Renal pelvis (tissue), 12 donors: ENCODE data around the gene MARVELD1. TPM values are rescaled to one million over a fixed set of nuclear protein-coding genes. Genes with fewer than 3 reads are reported as not detected.
"Not testable (repeated sequence)": the region's sequence is repeated elsewhere in the genome, so short reads cannot be mapped to it uniquely, and the experiment has no call there.

ENCODE experiments used
- DNase-seq: peaks from one replicate; pipeline ENCODE4 v3.0.0-alpha.2; 2013
- long read RNA-seq, 16 experiments: transcript quantifications; one replicate each; lab custom pipeline, GENCODE V29; 2026
- polyA plus RNA-seq, 3 donors: library from polyadenylated mRNA; unstranded; fragments of 120-200 nt; gene quantifications; one replicate each; pipeline ENCODE4 v1.2.1, GENCODE V29; 2013; ENCODE audit not compliant: insufficient read length in 3 of 3

The MARVELD1 gene
- polyA plus RNA-seq, result 10 to 100 TPM; 36.4 to 46.8 (median 43.9) TPM
- long read RNA-seq, donor 1, transcript MARVELD1-201 (2 exons, 3,221 nt), result major isoform, 13 of 13 reads
- long read RNA-seq, donor 1, partial matches to known transcripts, result 0 of 13 reads
- long read RNA-seq, donor 1, other reads (novel, unspliced or antisense), result 0 of 13 reads
- long read RNA-seq, donor 2, transcript MARVELD1-201 (2 exons, 3,221 nt), result major isoform, 22 of 22 reads
- long read RNA-seq, donor 2, partial matches to known transcripts, result 0 of 22 reads
- long read RNA-seq, donor 2, other reads (novel, unspliced or antisense), result 0 of 22 reads
- long read RNA-seq, donor 3, transcript MARVELD1-201 (2 exons, 3,221 nt), result major isoform, 16 of 16 reads
- long read RNA-seq, donor 3, partial matches to known transcripts, result 0 of 16 reads
- long read RNA-seq, donor 3, other reads (novel, unspliced or antisense), result 0 of 16 reads
- long read RNA-seq, donor 4, transcript MARVELD1-201 (2 exons, 3,221 nt), result major isoform, 21 of 31 reads
- long read RNA-seq, donor 4, partial matches to known transcripts, result 10 of 31 reads
- long read RNA-seq, donor 4, other reads (novel, unspliced or antisense), result 0 of 31 reads
- long read RNA-seq, donor 5, transcript MARVELD1-201 (2 exons, 3,221 nt), result major isoform, 7 of 7 reads
- long read RNA-seq, donor 5, partial matches to known transcripts, result 0 of 7 reads
- long read RNA-seq, donor 5, other reads (novel, unspliced or antisense), result 0 of 7 reads
- long read RNA-seq, donor 6, transcript MARVELD1-201 (2 exons, 3,221 nt), result major isoform, 15 of 15 reads
- long read RNA-seq, donor 6, partial matches to known transcripts, result 0 of 15 reads
- long read RNA-seq, donor 6, other reads (novel, unspliced or antisense), result 0 of 15 reads
- long read RNA-seq, donor 7, transcript MARVELD1-201 (2 exons, 3,221 nt), result major isoform, 19 of 19 reads
- long read RNA-seq, donor 7, partial matches to known transcripts, result 0 of 19 reads
- long read RNA-seq, donor 7, other reads (novel, unspliced or antisense), result 0 of 19 reads
- long read RNA-seq, donor 8, transcript MARVELD1-201 (2 exons, 3,221 nt), result major isoform, 26 of 27 reads
- long read RNA-seq, donor 8, partial matches to known transcripts, result 0 of 27 reads
- long read RNA-seq, donor 8, other reads (novel, unspliced or antisense), result 0 of 27 reads
- long read RNA-seq, donor 9, transcript MARVELD1-201 (2 exons, 3,221 nt), result major isoform, 23 of 23 reads
- long read RNA-seq, donor 9, partial matches to known transcripts, result 0 of 23 reads
- long read RNA-seq, donor 9, other reads (novel, unspliced or antisense), result 0 of 23 reads
- long read RNA-seq, donor 10, transcript MARVELD1-201 (2 exons, 3,221 nt), result major isoform, 8 of 30 reads
- long read RNA-seq, donor 10, partial matches to known transcripts, result 22 of 30 reads
- long read RNA-seq, donor 10, other reads (novel, unspliced or antisense), result 0 of 30 reads
- long read RNA-seq, donor 11, transcript MARVELD1-201 (2 exons, 3,221 nt), result major isoform, 14 of 23 reads
- long read RNA-seq, donor 11, partial matches to known transcripts, result 9 of 23 reads
- long read RNA-seq, donor 11, other reads (novel, unspliced or antisense), result 0 of 23 reads
- long read RNA-seq, donor 12, transcript MARVELD1-201 (2 exons, 3,221 nt), result major isoform, 26 of 26 reads
- long read RNA-seq, donor 12, partial matches to known transcripts, result 0 of 26 reads
- long read RNA-seq, donor 12, other reads (novel, unspliced or antisense), result 0 of 26 reads
- long read RNA-seq, donor 13, partial matches to known transcripts, result 0 of 3 reads
- long read RNA-seq, donor 13, other reads (novel, unspliced or antisense), result 0 of 3 reads
- long read RNA-seq, donor 14, result 0 reads
- long read RNA-seq, donor 15, transcript MARVELD1-201 (2 exons, 3,221 nt), result major isoform, 20 of 20 reads
- long read RNA-seq, donor 15, partial matches to known transcripts, result 0 of 20 reads
- long read RNA-seq, donor 15, other reads (novel, unspliced or antisense), result 0 of 20 reads
- long read RNA-seq, donor 16, transcript MARVELD1-201 (2 exons, 3,221 nt), result major isoform, 16 of 16 reads
- long read RNA-seq, donor 16, partial matches to known transcripts, result 0 of 16 reads
- long read RNA-seq, donor 16, other reads (novel, unspliced or antisense), result 0 of 16 reads

DNA sequence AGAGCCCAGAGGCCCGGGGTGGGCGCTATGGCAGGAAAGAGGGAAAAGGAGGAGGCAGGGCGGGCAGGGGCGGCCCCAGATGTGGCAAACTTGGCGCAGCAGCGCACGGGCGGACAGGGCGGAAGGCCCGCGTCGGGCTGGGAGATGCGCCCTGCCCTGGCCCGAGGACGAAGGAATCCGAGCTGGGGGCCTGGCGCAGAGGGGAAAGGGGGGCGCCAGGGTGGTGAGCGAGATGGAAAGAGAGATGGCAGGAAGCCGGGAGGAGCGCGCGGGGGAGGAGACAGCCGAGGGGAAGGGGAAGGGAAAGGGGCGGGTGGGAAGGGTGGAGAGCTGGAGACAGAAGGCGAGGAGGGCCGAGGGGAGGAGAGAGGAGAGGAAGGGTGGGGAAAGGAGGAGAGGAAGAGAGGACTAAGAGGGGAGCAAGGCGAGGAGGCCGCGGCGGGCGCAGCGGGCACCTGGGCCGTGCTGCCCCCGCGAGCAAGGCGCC lies at the start of gene MARVELD1:
MARVELD1 (plus strand) TSS at position 392 of the 487 bp plus-strand sequence. CDS start 147 bp downstream, outside the sequence.
- peak; percentile 87 for DNase-seq

DNA sequence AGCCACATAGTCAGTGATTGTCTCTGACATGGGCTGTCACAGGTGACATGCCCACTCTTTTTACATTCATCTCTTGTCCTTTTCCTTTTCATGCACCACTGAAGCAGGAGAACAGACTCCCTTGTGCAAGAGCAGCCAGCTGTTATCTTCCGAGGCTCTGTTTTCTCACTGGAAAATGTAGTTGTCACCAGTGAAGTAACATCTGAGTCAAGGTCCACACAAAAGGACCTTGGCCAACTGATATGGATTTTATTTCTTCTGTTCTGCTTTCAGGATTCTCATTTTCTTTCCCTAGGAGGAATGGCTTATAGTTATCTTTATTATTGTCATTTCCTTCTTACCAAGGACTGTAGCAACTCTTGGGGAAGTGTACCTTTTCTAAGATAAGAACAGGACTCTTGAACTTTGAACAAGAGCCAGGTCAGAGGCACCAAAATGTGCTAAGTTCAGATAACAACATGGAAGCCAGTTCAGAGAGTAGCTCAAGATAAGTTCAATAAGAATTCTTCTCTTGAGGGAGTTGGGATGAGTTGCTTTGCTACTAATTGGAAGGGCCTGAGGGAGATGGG lies 49.2 kb upstream of the MARVELD1 start:
- no peak for DNase-seq

DNA sequence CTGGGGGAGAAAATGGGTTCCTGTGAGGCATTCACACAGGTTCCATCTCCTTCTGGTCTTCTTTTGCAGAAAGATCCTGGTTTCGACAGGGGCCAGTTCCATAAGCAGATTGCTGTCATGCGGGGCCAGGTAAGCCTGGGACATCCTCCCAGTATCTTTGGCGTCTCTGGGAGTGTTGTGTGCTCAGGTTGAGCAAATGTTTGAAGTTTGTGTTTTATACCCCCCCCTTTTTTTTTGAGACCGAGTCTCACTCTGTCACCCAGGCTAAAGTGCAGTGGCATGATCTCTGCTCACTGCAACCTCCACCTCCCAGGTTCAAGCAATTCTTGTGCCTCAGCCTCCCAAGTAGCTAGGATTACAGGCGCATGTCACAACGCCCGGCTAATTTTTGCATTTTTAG lies 46.5 kb upstream of the MARVELD1 start:
- no peak for DNase-seq

DNA sequence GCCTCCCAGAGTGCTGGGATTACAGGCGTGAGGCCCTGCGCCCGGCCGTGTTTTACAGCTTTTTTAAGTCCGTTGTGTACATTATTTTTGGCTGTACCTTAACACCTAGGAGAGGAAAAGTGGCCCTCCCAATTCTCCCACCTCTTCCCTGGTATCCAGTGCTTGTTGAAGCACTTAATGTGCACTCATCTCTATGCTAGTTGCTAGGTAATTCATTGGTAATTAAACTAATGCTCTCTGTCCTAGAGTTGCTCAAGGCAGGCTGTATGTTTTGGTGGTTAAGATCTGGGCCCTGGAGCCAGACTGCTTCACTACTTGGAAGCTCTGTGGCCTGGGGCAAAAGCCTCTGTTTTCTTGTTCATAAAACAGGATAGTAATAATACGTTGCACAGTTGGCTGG lies 46.1 kb upstream of the MARVELD1 start:
- no peak for DNase-seq

DNA sequence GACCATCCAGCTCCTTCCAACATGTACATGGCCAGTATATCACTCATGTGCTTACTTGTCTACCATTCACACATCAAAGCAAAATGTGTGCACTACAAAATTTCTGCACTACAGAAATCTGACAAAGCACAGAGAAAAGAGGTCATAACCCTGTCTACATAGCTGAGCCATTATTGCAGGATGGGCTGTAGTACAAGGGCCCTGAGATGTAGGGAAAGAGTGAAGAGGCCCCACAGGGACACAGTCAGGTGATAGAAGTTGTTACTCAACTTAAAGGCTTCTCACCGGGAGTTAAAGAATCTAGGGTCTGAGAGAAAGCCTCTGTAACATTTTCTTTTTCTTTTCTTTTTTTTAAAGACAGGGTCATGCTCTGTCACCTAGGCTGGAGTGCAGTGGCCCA lies 44.0 kb upstream of the MARVELD1 start:
- no peak for DNase-seq

DNA sequence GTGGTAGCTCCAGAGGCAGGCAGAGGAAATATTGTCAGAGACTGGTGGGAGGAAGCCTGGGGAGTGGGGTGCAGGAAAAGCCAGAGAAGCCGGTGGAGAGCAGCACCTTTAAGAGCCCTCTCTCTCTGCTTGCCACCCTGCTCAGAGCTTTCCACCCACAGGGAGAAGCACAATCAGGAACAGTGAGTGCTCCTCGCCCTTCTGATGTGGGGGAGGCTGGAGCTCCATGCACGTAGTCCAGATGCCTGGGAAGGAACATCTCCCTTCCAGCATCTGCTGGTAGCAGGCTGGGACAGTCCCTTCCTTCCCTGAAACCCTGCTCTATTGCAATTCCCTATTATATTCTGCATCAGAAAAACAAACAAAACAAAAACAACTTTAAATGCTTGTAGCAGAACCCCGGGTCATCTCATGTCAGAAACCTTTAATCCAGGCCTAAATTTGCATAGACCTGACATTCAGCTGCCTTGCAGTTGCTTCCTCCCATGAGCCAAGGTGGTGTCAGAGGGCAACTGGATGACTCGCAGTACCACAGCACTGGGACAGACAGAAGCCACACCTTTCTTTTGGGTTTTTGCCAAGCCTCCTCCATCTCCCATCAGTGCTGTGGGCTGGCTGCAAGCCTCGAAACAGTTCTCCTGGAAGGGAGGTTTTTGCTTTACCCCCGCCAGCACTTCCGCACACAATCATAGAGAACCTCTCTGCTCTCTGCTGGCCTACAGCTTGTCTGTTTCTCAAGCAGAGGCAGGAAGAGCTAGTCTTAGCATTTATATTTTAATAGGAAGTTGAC lies 39.6 kb upstream of the MARVELD1 start:
- no peak for DNase-seq

DNA sequence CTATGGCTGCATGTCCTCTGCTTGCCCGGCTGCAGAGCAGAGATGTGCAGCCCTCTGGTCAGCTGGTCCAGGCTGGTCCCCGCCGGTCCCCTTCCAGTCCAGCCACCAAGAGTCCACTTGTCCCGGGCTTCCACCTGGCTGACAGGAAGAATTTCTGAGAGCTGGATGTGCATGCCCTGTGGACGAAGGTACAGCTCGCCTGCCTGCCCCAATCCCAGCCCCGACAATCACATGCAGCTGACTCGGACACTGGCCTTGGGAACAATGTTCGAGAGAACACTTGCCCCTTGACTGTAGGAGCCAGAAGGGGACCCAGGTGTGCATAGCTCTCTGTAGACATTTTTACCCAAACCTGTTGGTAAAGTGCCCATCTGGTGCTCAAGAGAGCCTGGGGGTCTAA lies 38.3 kb upstream of the MARVELD1 start:
- DNase-seq, result no peak

DNA sequence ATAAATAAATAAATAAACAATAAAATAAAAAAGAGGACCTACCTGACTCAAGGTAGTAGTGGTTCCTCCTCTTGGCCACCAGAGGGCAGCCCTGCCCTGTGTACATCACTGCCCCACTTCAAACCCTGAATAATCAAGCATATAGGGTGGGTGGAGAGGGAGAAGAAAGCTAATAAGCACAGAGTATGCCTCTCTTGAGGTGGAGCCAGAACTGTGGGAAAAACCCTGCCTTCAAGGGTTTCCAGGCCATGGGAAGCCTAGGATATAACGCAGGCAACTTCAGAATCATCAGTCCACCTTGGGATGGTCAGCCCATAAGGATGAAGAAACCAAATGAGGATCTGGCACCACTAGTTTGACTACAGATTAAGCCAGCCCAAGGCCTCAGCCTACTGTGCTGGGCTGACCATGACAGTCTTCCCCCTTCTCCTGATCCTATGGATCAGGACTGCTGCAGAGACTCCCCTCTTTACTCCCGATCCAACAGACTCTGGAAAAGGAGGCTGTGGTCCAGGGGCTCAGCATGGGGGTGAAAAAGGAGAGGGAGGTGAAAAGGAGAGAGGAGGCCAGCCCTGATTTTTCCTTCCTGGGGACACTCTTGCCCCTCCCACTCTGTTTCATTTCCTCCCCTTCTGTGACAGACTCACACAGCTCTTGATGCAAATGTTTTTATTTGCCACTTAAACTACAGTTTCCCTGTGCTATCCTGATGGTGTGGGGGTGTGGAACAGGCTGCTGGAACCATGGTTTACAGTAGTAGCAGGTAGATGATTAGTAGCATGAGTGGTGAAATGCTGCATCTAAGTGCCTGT lies 36.6 kb upstream of the MARVELD1 start:
- DNase-seq, result no peak

DNA sequence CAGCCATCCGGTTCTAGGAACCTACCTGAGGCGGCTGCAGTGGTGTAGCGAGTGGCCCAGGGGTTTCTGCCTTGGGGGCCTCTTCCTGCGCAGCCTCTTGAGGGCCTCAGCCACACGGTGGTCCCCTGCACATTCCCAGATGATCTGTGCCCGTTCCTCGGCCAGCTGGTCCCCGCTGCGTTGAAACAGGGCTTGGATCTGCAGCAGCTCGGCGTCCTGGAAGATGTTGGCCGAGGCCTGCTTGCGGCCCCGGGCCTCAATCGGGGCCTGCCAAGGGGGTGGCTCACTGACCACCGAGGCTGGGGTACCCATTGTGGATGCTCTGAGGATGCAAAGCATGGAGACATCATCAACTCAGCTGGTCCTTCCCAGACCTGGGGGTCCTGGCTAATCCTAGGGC lies 33.9 kb upstream of the MARVELD1 start:
- DNase-seq, result no peak

DNA sequence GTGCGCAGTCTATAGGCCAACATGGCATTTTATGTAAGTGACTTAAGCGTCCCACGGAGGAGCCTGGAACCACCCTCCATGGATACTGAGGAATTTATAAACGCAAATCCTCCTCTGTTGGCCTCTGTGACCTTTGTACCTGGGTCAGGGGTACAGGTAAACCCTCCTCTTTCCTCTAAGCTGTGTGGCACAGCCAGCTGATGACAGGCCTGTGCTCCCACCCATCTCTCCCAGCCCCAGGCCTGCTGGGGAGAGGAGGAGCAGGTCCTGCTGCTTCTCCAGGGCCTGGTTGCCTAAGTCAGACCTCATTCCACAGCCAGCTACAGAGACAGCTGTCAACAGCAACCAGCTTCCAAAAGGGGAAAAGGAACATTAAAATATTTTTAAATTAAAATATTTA lies 31.5 kb upstream of the MARVELD1 start:
- no peak for DNase-seq

DNA sequence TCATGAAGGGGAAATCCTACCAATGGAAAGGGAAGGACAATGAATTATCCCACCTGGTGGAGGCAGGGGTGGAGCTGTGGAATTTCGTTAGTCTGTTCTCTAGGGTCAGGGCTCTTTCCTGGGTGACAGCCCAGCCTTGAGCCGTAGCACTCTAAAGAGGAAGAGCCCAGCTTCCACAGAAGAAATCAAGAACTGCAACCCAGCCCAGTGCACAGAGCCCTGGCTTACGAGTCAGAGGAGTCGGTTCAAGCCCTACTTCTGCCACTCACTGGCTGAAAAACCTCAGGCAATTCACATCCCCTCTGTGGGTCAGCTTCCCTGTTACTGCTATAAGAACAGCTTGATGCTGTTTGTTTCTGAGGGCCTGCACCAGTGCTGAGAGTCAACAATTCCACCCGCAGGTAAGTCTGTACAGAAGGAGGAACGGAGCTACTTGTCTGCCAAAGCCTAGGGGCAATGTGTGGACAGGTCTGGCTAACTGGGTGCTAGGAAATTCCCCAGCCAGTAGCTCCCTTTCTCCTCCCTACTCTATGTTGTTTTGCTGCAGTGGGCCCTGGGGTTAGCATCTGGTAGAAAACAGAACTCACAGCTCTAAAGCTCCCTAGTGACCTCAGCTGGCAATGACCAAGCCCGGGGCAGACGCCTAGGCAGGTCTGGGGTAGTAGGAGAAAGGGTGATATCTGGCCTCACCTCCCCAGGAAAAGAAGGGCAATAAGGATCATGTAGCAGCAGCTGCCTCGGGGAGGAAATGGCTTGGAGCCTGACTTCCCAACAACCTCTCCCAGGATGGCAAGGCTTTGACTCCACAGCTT lies 29.8 kb upstream of the MARVELD1 start:
- no peak for DNase-seq

DNA sequence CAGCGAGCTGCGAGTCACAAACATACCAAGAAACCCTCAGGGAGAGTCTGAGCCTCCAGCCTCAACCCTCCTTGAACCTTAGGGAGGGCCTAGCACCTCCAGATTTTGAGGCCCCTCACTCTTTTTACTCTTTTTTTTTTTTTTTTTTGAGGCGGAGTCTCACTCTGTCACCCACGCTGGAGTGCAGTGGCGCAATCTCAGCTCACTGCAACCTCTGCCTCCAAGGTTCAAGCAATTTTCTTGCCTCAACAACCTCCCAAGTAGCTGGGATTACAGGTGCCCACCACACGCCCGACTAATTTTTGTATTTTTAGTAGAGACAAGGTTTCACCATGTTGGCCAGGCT lies 29.2 kb upstream of the MARVELD1 start:
- not testable (repeated sequence) for DNase-seq

DNA sequence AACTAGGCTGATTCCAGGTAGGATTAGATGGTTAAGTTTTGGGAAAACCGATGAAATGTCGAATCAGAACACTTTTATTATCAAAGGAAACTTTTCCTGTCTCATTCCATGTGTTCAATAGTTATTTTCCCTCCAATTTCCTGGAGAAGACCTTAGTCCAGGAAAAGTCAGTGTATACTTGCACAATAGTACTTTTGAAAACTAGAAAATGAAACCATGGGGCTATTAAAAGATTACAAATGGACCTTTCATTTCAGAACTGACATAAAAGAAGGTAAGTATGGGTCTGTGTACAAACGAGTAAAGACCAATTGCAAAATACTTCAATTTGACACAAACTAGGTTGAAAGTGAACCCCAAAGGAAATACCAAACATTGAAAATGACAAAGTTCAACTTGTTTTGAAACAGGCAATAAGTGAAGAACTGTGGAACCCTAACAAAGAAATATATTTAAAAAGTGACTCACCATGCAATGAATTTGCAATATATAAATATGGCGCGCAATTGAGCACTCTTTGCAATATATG lies 28.6 kb upstream of the MARVELD1 start:
- no peak for DNase-seq

DNA sequence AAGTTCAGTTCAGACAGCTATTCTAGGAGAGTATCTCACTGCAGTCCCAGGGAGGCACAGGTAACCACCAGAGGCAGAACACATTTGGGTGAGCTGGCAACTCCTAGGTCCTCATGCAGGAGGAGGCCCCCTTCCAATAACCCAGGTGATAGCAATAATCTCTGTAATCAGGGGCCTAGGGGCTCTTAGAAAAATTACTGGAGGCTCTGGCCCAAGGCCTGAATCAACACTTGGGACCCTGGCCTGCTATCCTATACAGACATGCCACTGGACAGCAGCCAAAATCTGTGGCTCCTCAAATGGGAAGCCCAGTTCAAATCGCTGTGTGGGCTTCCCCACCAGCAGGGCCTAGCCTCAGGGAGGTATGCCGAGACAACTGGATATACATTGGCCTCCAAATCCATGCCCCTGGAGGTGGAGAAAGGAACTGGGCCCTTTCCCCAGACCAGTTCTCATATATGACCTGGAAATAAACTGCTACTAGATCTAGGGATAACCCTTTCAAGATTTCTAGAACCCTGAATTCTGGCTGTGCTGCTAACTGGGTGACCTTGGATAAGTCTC lies 28.1 kb upstream of the MARVELD1 start:
- DNase-seq, result no peak

DNA sequence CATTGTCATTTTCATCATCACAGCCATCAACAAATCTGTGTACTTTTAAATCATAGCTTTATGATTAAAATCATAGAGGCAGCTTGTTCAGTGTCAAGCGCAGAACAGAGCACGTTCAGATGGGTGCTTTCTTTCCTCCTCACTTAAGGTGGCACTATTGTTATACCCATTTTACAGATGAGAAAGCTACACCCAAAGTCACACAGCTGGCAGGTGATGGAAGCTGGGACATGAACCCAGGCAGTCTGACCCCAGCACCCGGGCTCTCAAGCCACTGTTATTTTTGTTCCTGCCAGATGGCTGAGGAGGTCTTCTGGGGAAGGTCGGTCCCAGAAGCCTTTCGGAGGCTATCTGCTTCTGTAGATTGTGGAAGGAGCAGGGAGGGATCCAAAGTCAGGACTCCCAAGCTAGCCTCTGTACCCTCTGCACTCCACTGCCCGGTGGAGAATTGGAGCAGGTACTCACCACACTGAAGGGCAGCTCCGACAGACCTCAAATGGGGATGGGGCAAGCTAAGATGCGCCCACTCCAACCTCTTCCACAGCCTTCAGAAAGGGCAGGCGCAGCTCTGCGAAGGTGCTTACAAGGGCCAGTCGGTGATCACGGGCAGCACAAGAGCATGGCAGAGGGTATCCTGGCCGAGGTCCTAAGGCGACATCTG lies 27.1 kb upstream of the MARVELD1 start:
- DNase-seq, result no peak
